HCT116 (cell line): ENCODE results near the gene PWP2. TPM values are rescaled to one million over a fixed set of nuclear protein-coding genes. Genes with fewer than 3 reads are reported as not detected.

Experiments used
- ATAC-seq: fragments of 200-7000 bp; cut with Tn5 transposase; 2 replicates; pipeline ENCODE4 v1.9.1; 2020; ENCODE audit warnings: mild to moderate bottlenecking, moderate library complexity
- BruUV-seq: library from RNA; stranded (reverse); fragments of 400-500 nt; replicated peaks from 2 replicates; lab custom pipeline; 2021; lab: Mats Ljungman, UMichigan
- CTCF ChIA-PET: fragments of 300-600 bp; sonication (Branson Sonifier 250); formaldehyde crosslinking; loops from one replicate; lab custom pipeline; 2021; ENCODE audit warnings: antibody characterized with exemption; lab: Charles Lee
- POLR2A ChIA-PET: fragments of 300-600, 350-600 bp; sonication (Branson Sonifier 250); formaldehyde crosslinking; loops from one replicate; lab custom pipeline; 2021; ENCODE audit warnings: antibody characterized with exemption; lab: Charles Lee
- RAD21 ChIA-PET, 2 experiments: fragments of 300-600 bp; sonication (Branson Sonifier 250); formaldehyde crosslinking; loops; one replicate each; lab custom pipeline; 2023; ENCODE audit warnings: low total read pairs in 2 of 2; ENCODE audit not compliant: uncharacterized antibody in 2 of 2, unreplicated experiment in 2 of 2, low non-redundant PET in 1 of 2; lab: Charles Lee
- DNase-seq: peaks from one replicate; pipeline ENCODE4 v3.0.0-alpha.2; 2010; ENCODE audit warnings: low read depth, low spot score
- H2AFZ ChIP-seq: fragments of 200-600 bp; shearing (Covaris generic), sonication (generic); 2 replicates; pipeline ENCODE4 v1.6.1; 2017; ENCODE audit warnings: low read depth, mixed run types, mixed read lengths, antibody characterized with exemption, low read length; ENCODE audit not compliant: poor library complexity, severe bottlenecking
- H3K27ac ChIP-seq: 2 replicates; pipeline ENCODE4 v1.5.1; 2012; ENCODE audit warnings: low read depth, low read length
- H3K27me3 ChIP-seq: fragments of 200-600 bp; sonication (generic); 2 replicates; pipeline ENCODE4 v1.6.1; 2016; ENCODE audit warnings: mixed run types, low read length, mixed read lengths; ENCODE audit not compliant: insufficient read depth
- H3K36me3 ChIP-seq, 2 experiments: fragments of 200-500 bp in 1 of 2; fragments of 200-600 bp in 1 of 2; sonication (Bioruptor generic) in 1 of 2; sonication (generic) in 1 of 2; 2 replicates each; pipeline versions ENCODE4 v1.5.1 to v1.6.1; 2014 to 2016; ENCODE audit warnings: low read length in 2 of 2, inconsistent platforms in 1 of 2, mixed read lengths in 1 of 2, mixed run types in 1 of 2; ENCODE audit not compliant: insufficient read depth in 2 of 2, control insufficient read depth in 1 of 2
- H3K4me1 ChIP-seq, 2 experiments: fragments of 200-600 bp in 1 of 2; sonication (generic) in 1 of 2; 2 replicates each; pipeline versions ENCODE4 v1.5.1 to v1.6.1; 2012 to 2017; ENCODE audit warnings: low read length in 2 of 2, inconsistent platforms in 1 of 2, mild to moderate bottlenecking in 1 of 2, mixed read lengths in 1 of 2, mixed run types in 1 of 2, moderate library complexity in 1 of 2; ENCODE audit not compliant: insufficient read depth in 2 of 2, control insufficient read depth in 1 of 2
- H3K4me2 ChIP-seq: fragments of 200-600 bp; sonication (generic); 2 replicates; pipeline ENCODE4 v1.6.1; 2017; ENCODE audit warnings: mixed run types, low read length, mixed read lengths
- H3K4me3 ChIP-seq, 2 experiments: fragments of 200-600 bp in 1 of 2; sonication (generic) in 1 of 2; replicated peaks in 1 of 2; 2 replicates each; pipeline ENCODE4 v1.5.1; 2011 to 2016; ENCODE audit warnings: low read length in 2 of 2, control low read depth in 1 of 2, low read depth in 1 of 2, mild to moderate bottlenecking in 1 of 2, mixed read lengths in 1 of 2, mixed run types in 1 of 2
- H3K79me2 ChIP-seq: fragments of 200-600 bp; sonication (generic); 2 replicates; pipeline ENCODE4 v1.6.1; 2017; ENCODE audit warnings: mild to moderate bottlenecking, mixed run types, low read length, moderate library complexity, mixed read lengths; ENCODE audit not compliant: insufficient read depth
- H3K9ac ChIP-seq: fragments of 200-600 bp; sonication (generic); 2 replicates; pipeline ENCODE4 v1.6.1; 2016; ENCODE audit warnings: low read length, mixed read lengths
- H3K9me2 ChIP-seq: fragments of 200-600 bp; sonication (generic), shearing (Covaris generic); 2 replicates; pipeline ENCODE4 v1.6.1; 2017; ENCODE audit warnings: mixed run types, mild to moderate bottlenecking, moderate library complexity; ENCODE audit not compliant: insufficient read depth
- H3K9me3 ChIP-seq, 2 experiments: fragments of 200-500 bp in 1 of 2; fragments of 200-600 bp in 1 of 2; sonication (Bioruptor generic) in 1 of 2; sonication (generic) in 1 of 2; 2 replicates each; pipeline ENCODE4 v1.6.1; 2014 to 2017; ENCODE audit warnings: low read length in 2 of 2, mixed read lengths in 2 of 2, inconsistent platforms in 1 of 2, low read depth in 1 of 2, mild to moderate bottlenecking in 1 of 2, mixed run types in 1 of 2, moderate library complexity in 1 of 2; ENCODE audit not compliant: control insufficient read depth in 1 of 2, insufficient read depth in 1 of 2
- H4K20me1 ChIP-seq: fragments of 200-600 bp; sonication (generic), shearing (Covaris generic); 2 replicates; pipeline ENCODE4 v1.6.1; 2017; ENCODE audit warnings: mixed run types, mild to moderate bottlenecking, moderate library complexity; ENCODE audit not compliant: insufficient read depth
- CBX3 ChIP-seq: IDR thresholded peaks from 2 replicates; pipeline ENCODE4 v1.6.1; 2012; ENCODE audit warnings: low read depth
- CEBPB ChIP-seq: IDR thresholded peaks from 2 replicates; pipeline ENCODE4 v1.6.1; 2012; ENCODE audit warnings: low read depth
- EZH2phosphoT487 ChIP-seq: fragments of 200-600 bp; IDR thresholded peaks from 2 replicates; pipeline ENCODE4 v1.6.1; 2018; ENCODE audit warnings: antibody characterized with exemption, borderline replicate concordance
- FOSL1 ChIP-seq: IDR thresholded peaks from 2 replicates; pipeline ENCODE4 v1.6.1; 2012; ENCODE audit warnings: low read depth
- JUND ChIP-seq: IDR thresholded peaks from 2 replicates; pipeline ENCODE4 v1.6.1; 2012
- POLR2A ChIP-seq: IDR thresholded peaks from 2 replicates; pipeline ENCODE4 v1.7.0; 2011; ENCODE audit warnings: borderline replicate concordance; ENCODE audit not compliant: insufficient read depth, insufficient read length; ENCODE audit errors: extremely low read depth
- POLR2AphosphoS5 ChIP-seq: IDR thresholded peaks from 2 replicates; pipeline ENCODE4 v1.6.1; 2011; ENCODE audit warnings: mild to moderate bottlenecking, low read depth, low read length, moderate library complexity
- TCF7L2 ChIP-seq: IDR thresholded peaks from 2 replicates; pipeline ENCODE4 v1.7.0; 2011; ENCODE audit warnings: borderline replicate concordance, inconsistent platforms; ENCODE audit not compliant: insufficient read depth, insufficient read length; ENCODE audit errors: extremely low read depth
- YY1 ChIP-seq: IDR thresholded peaks from 2 replicates; pipeline ENCODE4 v1.6.1; 2011; ENCODE audit warnings: low read length, low read depth, moderate library complexity, mild to moderate bottlenecking; ENCODE audit not compliant: insufficient replicate concordance; ENCODE audit errors: extremely low read depth
- intact Hi-C: fragments of 100-400 bp; cut with micrococcal nuclease; formaldehyde crosslinking; loops from 2 replicates; pipeline ENCODE4 v1.10.0; 2022
- total RNA-seq: library from RNA; stranded (reverse); gene quantifications from one replicate; pipeline ENCODE4 v1.2.1, GENCODE V29; 2021; ENCODE audit not compliant: unreplicated experiment
- TF ChIP-seq, protein P1 (sequence below): IDR thresholded peaks from 2 replicates; pipeline ENCODE4 v1.6.1; 2011; ENCODE audit warnings: mild to moderate bottlenecking, low read length, moderate library complexity; ENCODE audit not compliant: insufficient replicate concordance; ENCODE audit errors: extremely low read depth
- TF ChIP-seq, protein P2 (sequence below): IDR thresholded peaks from 2 replicates; pipeline ENCODE4 v1.6.1; 2012
- TF ChIP-seq, protein P3 (sequence below): IDR thresholded peaks from 2 replicates; pipeline ENCODE4 v1.6.1; 2012; ENCODE audit warnings: low read depth

The PWP2 gene
- total RNA-seq, 1 experiment from 2014 or later, result 43.1 TPM

DNA sequence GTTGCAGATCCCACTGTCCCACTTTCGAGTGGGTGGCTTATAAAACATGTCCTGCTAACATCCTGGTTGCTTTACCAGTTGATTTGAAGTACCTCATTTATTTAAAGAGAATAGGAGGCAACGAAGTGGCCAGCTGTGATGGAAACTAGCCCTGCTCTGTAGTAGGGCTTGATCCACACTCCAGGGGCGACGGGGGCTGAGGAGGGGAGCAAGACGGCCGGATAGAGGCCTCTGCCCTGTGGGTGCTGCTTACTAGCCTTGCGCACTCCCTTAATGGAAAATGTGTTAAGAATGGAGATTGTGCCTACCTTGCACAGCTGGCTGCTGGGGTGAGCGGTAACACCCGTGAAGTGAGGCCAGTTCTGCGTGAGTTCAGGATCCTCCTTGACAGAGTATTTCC lies 41.1 kb upstream of the PWP2 start:
- ATAC-seq, result no peak
- no peak for TF ChIP-seq POLR2A
- TF ChIP-seq, protein P1, sequence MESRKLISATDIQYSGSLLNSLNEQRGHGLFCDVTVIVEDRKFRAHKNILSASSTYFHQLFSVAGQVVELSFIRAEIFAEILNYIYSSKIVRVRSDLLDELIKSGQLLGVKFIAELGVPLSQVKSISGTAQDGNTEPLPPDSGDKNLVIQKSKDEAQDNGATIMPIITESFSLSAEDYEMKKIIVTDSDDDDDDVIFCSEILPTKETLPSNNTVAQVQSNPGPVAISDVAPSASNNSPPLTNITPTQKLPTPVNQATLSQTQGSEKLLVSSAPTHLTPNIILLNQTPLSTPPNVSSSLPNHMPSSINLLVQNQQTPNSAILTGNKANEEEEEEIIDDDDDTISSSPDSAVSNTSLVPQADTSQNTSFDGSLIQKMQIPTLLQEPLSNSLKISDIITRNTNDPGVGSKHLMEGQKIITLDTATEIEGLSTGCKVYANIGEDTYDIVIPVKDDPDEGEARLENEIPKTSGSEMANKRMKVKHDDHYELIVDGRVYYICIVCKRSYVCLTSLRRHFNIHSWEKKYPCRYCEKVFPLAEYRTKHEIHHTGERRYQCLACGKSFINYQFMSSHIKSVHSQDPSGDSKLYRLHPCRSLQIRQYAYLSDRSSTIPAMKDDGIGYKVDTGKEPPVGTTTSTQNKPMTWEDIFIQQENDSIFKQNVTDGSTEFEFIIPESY, result no peak
- TF ChIP-seq CEBPB, result no peak
- no peak for TF ChIP-seq YY1
- TF ChIP-seq, protein P2, sequence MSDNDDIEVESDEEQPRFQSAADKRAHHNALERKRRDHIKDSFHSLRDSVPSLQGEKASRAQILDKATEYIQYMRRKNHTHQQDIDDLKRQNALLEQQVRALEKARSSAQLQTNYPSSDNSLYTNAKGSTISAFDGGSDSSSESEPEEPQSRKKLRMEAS, result no peak
- TF ChIP-seq, protein P3, sequence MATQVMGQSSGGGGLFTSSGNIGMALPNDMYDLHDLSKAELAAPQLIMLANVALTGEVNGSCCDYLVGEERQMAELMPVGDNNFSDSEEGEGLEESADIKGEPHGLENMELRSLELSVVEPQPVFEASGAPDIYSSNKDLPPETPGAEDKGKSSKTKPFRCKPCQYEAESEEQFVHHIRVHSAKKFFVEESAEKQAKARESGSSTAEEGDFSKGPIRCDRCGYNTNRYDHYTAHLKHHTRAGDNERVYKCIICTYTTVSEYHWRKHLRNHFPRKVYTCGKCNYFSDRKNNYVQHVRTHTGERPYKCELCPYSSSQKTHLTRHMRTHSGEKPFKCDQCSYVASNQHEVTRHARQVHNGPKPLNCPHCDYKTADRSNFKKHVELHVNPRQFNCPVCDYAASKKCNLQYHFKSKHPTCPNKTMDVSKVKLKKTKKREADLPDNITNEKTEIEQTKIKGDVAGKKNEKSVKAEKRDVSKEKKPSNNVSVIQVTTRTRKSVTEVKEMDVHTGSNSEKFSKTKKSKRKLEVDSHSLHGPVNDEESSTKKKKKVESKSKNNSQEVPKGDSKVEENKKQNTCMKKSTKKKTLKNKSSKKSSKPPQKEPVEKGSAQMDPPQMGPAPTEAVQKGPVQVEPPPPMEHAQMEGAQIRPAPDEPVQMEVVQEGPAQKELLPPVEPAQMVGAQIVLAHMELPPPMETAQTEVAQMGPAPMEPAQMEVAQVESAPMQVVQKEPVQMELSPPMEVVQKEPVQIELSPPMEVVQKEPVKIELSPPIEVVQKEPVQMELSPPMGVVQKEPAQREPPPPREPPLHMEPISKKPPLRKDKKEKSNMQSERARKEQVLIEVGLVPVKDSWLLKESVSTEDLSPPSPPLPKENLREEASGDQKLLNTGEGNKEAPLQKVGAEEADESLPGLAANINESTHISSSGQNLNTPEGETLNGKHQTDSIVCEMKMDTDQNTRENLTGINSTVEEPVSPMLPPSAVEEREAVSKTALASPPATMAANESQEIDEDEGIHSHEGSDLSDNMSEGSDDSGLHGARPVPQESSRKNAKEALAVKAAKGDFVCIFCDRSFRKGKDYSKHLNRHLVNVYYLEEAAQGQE, result no peak
- no peak for TF ChIP-seq JUND
- TF ChIP-seq CBX3, result no peak
- TF ChIP-seq FOSL1, result no peak
- no peak for TF ChIP-seq TCF7L2
- TF ChIP-seq POLR2AphosphoS5, result no peak
- no peak for TF ChIP-seq EZH2phosphoT487
- TF ChIP-seq, all 23 proteins: peak for 0
- Histone ChIP-seq H3K27ac (no peak overlapping the region), H2AFZ (no peak overlapping the region), H4K20me1 (0 out of 2 replicates have a peak, but pooled peaks cover under 1% of the 10 kb centered on the region), H3K4me2 (no peak overlapping the region), H3K27me3 (no peaks in the 10 kb centered on the region), H3K9me2 (no peaks in the 10 kb centered on the region), H3K79me2 (peaks cover 36% of the 10 kb centered on the region), H3K4me3 (no peak overlapping the region), H3K4me1 (no peaks in the 10 kb centered on the region), H3K9ac (no peak overlapping the region), H3K36me3 (peaks cover 6 to 8% of the 10 kb centered on the region in 2 experiments; a peak in 3 of 4 replicates), H3K9me3 (no peaks in the 10 kb centered on the region)
- no TSS peak for BruUV-seq
- ChIA-PET CTCF (no interaction called here), POLR2A (no interaction called here), RAD21 (no interaction called here)
- intact Hi-C loops, result no loop called here
- no peak for DNase-seq
